ENCODE data around the gene SNX30.

GRCh38 chr9:112757282-112757883, 6.8 kb downstream of the SNX30 start:
- TF ChIP-seq CTCF (IDR thresholded peaks at IDR 0.05): no peak
- no peak for TF ChIP-seq POLR2A (IDR thresholded peaks at IDR 0.05)

Measured in esophagus squamous epithelium (tissue), 4 donors.